CD4-positive, alpha-beta memory T cell (primary cell): ENCODE data around the gene SPZ1. TPM values are rescaled to one million over a fixed set of nuclear protein-coding genes. Genes with fewer than 3 reads are reported as not detected.
"Not testable (repeated sequence)": the region's sequence is repeated elsewhere in the genome, so short reads cannot be mapped to it uniquely, and the experiment has no call there.

ENCODE experiments used
- CTCF ChIA-PET: fragments of 350-600 bp; sonication (Branson Sonifier 250); formaldehyde crosslinking; loops from one replicate; lab custom pipeline; 2021; ENCODE audit warnings: inconsistent platforms; ENCODE audit not compliant: partially characterized antibody; lab: Charles Lee
- POLR2A ChIA-PET: fragments of 350-600 bp; sonication (Branson Sonifier 250); formaldehyde crosslinking; loops from one replicate; lab custom pipeline; 2021; ENCODE audit not compliant: partially characterized antibody; lab: Charles Lee
- DNase-seq, 5 donors: peaks; one replicate each; pipeline versions ENCODE4 v3.0.0 to v3.0.0-alpha.2; 2020 to 2022; ENCODE audit warnings: mixed read lengths in 1 of 5
- H3K27ac ChIP-seq: one replicate; pipeline ENCODE4 v1.7.0; 2013; ENCODE audit warnings: low read depth, low read length
- H3K27me3 ChIP-seq: 2 replicates; pipeline ENCODE4 v1.7.0; 2013; ENCODE audit warnings: mild to moderate bottlenecking, low read length, moderate library complexity; ENCODE audit not compliant: insufficient read depth
- H3K36me3 ChIP-seq: 2 replicates; pipeline ENCODE4 v1.7.0; 2013; ENCODE audit warnings: mild to moderate bottlenecking, low read length, moderate library complexity; ENCODE audit not compliant: insufficient read depth
- H3K4me1 ChIP-seq: 2 replicates; pipeline ENCODE4 v1.7.0; 2013; ENCODE audit warnings: mild to moderate bottlenecking, low read length, moderate library complexity; ENCODE audit not compliant: insufficient read depth
- H3K4me3 ChIP-seq, 2 donors: one replicate each; pipeline ENCODE4 v1.7.0; 2013; ENCODE audit warnings: low read length in 2 of 2, mild to moderate bottlenecking in 1 of 2
- H3K9me3 ChIP-seq, 2 donors: one replicate each; pipeline ENCODE4 v1.7.0; 2013; ENCODE audit warnings: low read length in 2 of 2, control low read depth in 1 of 2; ENCODE audit not compliant: control insufficient read depth in 1 of 2
- H3K27ac Mint-ChIP-seq, 7 donors: one replicate each; pipeline ENCODE4 v1.8.0; 2020 to 2021; ENCODE audit warnings: mixed read lengths in 7 of 7, mild to moderate bottlenecking in 6 of 7, inconsistent platforms in 3 of 7, moderate library complexity in 3 of 7
- H3K27me3 Mint-ChIP-seq, 2 donors: one replicate each; pipeline ENCODE4 v1.8.0; 2020 to 2021; ENCODE audit warnings: mixed read lengths in 2 of 2
- H3K36me3 Mint-ChIP-seq, 2 donors: one replicate each; pipeline ENCODE4 v1.8.0; 2020 to 2021; ENCODE audit warnings: mixed read lengths in 2 of 2, inconsistent platforms in 1 of 2, mild to moderate bottlenecking in 1 of 2
- H3K4me1 Mint-ChIP-seq, 4 donors: one replicate each; pipeline ENCODE4 v1.8.0; 2020 to 2021; ENCODE audit warnings: mixed read lengths in 4 of 4, mild to moderate bottlenecking in 1 of 4
- H3K4me3 Mint-ChIP-seq, 8 donors: one replicate each; pipeline ENCODE4 v1.8.0; 2020 to 2021; ENCODE audit warnings: mixed read lengths in 8 of 8, mild to moderate bottlenecking in 7 of 8, moderate library complexity in 6 of 8, inconsistent platforms in 3 of 8
- H3K9me3 Mint-ChIP-seq, 8 donors: one replicate each; pipeline ENCODE4 v1.8.0; 2020 to 2021; ENCODE audit warnings: mixed read lengths in 8 of 8, mild to moderate bottlenecking in 5 of 8, inconsistent platforms in 3 of 8, moderate library complexity in 1 of 8
- intact Hi-C: fragments of 100-400 bp; cut with micrococcal nuclease; formaldehyde crosslinking; loops from one replicate; pipeline ENCODE4 v1.15.1; 2023
- polyA plus RNA-seq, 2 donors: library from polyadenylated mRNA; unstranded; fragments of 300-500 nt; fragmentation: Illumina TruSeq; gene quantifications; one replicate each; pipeline ENCODE4 v1.2.3, GENCODE V29; 2021
- total RNA-seq, 2 experiments: library from RNA; stranded (reverse); gene quantifications; one replicate each; pipeline ENCODE4 v1.2.3, GENCODE V29; 2021

Gene SPZ1
- total and polyA plus RNA-seq, 4 experiments from 2014 or later, result not detected

DNA sequence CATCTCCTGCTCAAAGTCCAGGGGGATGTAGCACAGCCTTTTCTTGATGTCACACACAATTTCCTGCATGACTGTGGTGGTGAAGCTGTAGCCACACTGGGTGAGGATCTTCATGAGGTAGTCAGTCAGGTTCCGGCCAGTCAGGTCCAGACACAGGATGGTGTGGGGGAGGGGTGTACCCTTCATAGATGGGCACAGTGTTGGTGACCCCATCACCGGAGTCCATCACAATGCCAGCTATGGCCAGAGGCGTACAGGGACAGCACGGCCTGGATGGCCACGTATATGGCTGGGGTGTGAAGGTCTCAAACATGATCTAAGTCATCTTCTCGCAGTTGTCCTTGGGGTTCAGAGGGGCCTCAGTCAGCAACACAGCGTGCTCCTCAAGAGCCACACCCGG, 19.7 kb upstream of the SPZ1 start:
- intact Hi-C loops, result no loop called here
- POLR2A ChIA-PET, result no interaction called here
- no peaks in the 10 kb centered on the region for H3K9me3 Mint-ChIP-seq

DNA sequence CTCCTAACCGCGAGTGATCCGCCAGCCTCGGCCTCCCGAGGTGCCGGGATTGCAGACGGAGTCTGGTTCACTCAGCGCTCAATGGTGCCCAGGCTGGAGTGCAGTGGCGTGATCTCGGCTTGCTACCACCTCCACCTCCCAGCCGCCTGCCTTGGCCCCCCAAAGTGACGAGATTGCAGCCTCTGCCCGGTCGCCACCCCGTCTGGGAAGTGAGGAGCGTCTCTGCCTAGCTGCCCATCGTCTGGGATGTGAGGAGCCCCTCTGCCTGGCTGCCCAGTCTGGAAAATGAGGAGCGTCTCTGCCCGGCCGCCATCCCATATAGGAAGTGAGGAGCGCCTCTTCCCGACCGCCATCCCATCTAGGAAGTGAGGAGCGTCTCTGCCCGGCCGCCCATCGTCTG, 19.0 kb upstream of the SPZ1 start:
- H3K27me3 ChIP-seq, H3K27ac Mint-ChIP-seq, H3K36me3 Mint-ChIP-seq, intact Hi-C loops, H3K4me3 ChIP-seq, CTCF ChIA-PET, DNase-seq, H3K27ac ChIP-seq, H3K4me1 ChIP-seq, H3K9me3 ChIP-seq, POLR2A ChIA-PET, H3K27me3 Mint-ChIP-seq, H3K4me3 Mint-ChIP-seq, H3K9me3 Mint-ChIP-seq, H3K36me3 ChIP-seq, H3K4me1 Mint-ChIP-seq: not testable (repeated sequence)

More for the DNA sequence above, 19.7 kb upstream of the SPZ1 start:
- H3K4me1 Mint-ChIP-seq, result no peaks in the 10 kb centered on the region
- DNase-seq, result no peak
- CTCF ChIA-PET, result no interaction called here
- H3K27ac ChIP-seq, result no peak overlapping the region
- H3K4me3 ChIP-seq, result no peak overlapping the region
- no peak overlapping the region for H3K27ac Mint-ChIP-seq
- no peaks in the 10 kb centered on the region for H3K36me3 Mint-ChIP-seq
- H3K27me3 Mint-ChIP-seq, result peaks cover 0 to 1% of the 10 kb centered on the region in 2 donors
- no peaks in the 10 kb centered on the region for H3K27me3 ChIP-seq
- no peaks in the 10 kb centered on the region for H3K9me3 ChIP-seq
- H3K4me3 Mint-ChIP-seq, result no peak overlapping the region
- no peaks in the 10 kb centered on the region for H3K36me3 ChIP-seq
- no peaks in the 10 kb centered on the region for H3K4me1 ChIP-seq

DNA sequence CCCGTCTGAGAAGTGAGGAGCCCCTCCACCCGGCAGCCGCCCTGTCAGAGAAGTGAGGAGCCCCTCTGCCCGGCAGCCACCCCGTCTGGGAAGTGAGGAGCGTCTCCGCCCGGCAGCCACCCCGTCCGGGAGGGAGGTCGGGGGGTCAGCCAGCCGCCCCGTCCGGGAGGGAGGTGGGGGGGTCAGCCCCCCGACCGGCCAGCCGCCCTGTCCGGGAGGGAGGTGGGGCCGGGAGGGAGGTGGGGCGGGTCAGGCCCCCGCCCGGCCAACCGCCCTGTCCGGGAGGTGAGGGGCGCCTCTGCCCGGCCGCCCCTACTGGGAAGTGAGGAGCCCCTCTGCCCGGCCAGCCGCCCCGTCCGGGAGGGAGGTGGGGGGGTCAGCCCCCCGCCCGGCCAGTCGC, 18.5 kb upstream of the SPZ1 start:
- H3K9me3 ChIP-seq, H3K4me1 Mint-ChIP-seq, H3K27me3 Mint-ChIP-seq, H3K4me1 ChIP-seq, POLR2A ChIA-PET, H3K27me3 ChIP-seq, H3K27ac Mint-ChIP-seq, H3K9me3 Mint-ChIP-seq, H3K36me3 Mint-ChIP-seq, H3K4me3 Mint-ChIP-seq, H3K36me3 ChIP-seq, intact Hi-C loops, DNase-seq, H3K4me3 ChIP-seq, CTCF ChIA-PET, H3K27ac ChIP-seq: not testable (repeated sequence)

DNA sequence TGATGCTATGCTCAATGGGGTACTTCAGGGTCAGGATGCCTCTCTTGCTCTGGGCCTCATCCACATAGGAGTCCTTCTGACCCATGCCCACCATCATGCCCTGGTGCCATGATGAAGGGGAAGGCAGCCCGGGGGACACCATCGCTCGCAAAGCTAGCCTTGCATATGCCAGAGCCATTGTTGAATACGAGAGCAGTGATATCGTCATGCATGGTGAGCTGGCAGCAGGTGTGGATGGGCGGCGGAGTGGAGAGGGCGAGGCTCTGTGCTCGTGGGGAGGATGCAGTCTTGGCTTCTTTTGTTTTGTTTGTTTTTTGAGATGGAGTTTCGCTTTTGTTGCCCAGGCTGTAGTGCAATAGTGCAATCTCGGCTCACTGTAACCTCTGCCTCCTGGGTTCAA, 17.2 kb upstream of the SPZ1 start:
- peaks cover 0 to 1% (median 0%) of the 10 kb centered on the region in 4 donors for H3K4me1 Mint-ChIP-seq
- no peaks in the 10 kb centered on the region for H3K36me3 ChIP-seq
- intact Hi-C loops, result no loop called here
- no peaks in the 10 kb centered on the region for H3K27me3 ChIP-seq
- H3K9me3 Mint-ChIP-seq, result no peaks in the 10 kb centered on the region
- H3K9me3 ChIP-seq, result no peaks in the 10 kb centered on the region
- H3K27me3 Mint-ChIP-seq, result peaks cover 0 to 1% of the 10 kb centered on the region in 2 donors
- no peak overlapping the region for H3K27ac ChIP-seq
- no peak overlapping the region for H3K4me3 ChIP-seq
- no peaks in the 10 kb centered on the region for H3K36me3 Mint-ChIP-seq
- DNase-seq, result no peak
- no peak overlapping the region for H3K4me3 Mint-ChIP-seq
- POLR2A ChIA-PET, result interaction anchor here (1.1 kb wide), 1 partner anchor 110 kb away, joined by 3 read pairs; no protein-coding TSS in a partner anchor
- H3K27ac Mint-ChIP-seq, result no peak overlapping the region
- CTCF ChIA-PET, result interaction anchor here (0.7 kb wide), 1 partner anchor 1847 kb away, joined by 4 read pairs; no protein-coding TSS in a partner anchor
- H3K4me1 ChIP-seq, result no peaks in the 10 kb centered on the region

DNA sequence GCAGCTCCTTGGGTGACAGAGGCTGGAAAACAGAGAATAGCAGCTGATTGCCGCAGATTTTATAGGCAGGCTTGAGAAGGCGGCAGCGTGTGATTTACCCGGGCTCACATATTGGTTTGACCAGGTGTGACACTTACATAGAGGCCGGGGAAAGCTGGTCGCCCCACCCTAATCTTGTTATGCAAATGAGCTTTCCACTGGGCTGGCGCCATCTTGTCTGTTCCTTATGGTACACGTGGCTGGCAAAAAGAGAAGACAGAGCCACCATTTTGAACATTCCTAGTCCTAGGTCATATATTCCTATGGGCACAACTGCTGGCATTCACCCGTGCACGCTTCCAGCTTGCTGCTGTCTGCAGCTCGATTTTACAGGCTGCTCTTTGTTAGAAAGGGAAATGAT, 11.3 kb upstream of the SPZ1 start:
- Mint-ChIP-seq H3K27ac (no peak overlapping the region), H3K27me3 (no peaks in the 10 kb centered on the region), H3K4me3 (no peak overlapping the region), H3K4me1 (peaks cover 0 to 1% (median 0%) of the 10 kb centered on the region in 4 donors), H3K36me3 (no peaks in the 10 kb centered on the region), H3K9me3 (no peaks in the 10 kb centered on the region)
- Histone ChIP-seq H3K27me3 (no peaks in the 10 kb centered on the region), H3K4me3 (no peak overlapping the region), H3K27ac (no peak overlapping the region), H3K36me3 (no peaks in the 10 kb centered on the region), H3K9me3 (no peaks in the 10 kb centered on the region), H3K4me1 (no peaks in the 10 kb centered on the region)
- intact Hi-C loops, result loop anchor here (5.0 kb wide), 1 partner anchor 316 kb away; the partner anchor contains the start of gene MTX3
- DNase-seq, result no peak
- ChIA-PET POLR2A (interaction anchor here (1.6 to 2.8 kb wide), 2 partner anchors 52 to 217 kb away, joined by 5 to 18 read pairs; no protein-coding TSS in a partner anchor), CTCF (interaction anchor here (0.7 to 8.6 kb wide), 21 partner anchors 9 to 881 kb away, joined by 3 to 286 read pairs (median 6); partner anchors contain the start of gene SERINC5)

DNA sequence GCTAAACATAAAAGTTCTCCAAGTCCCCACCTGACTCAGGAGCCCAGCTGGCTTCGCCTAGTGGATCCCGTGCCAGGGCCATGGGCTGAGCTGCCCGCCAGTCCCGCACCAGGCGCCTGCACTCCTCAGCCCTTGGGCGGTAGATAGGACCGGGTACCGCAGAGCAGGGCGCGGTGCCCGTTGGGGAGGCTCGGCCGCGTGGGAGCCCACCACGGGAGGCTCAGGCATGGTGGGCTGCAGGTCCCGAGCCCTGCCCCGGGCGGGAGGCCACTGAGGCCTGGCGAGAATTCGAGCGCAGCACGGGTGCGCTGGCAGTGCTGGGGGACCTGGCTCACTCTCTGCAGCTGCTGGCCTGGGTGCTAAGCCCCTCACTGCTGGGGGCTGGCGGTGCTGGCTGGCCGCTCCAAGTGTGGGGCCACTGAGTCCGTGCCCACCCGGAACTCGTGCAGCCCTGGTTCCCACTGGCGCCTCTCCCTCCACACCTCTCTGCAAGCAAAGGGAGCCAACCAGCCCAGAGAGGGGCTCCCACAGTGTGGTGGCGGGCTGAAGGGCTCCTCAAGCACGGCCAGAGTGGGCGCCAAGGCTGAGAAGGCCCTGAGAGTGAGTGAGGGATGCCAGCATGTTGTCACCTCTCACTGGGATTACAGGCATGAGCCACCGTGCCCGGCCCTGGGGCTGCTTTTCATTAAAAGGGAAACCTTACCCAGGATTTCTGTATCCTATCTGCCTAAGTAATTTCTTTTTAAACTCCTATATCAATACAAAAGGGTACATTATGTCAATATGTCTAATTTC, 9.7 kb upstream of the SPZ1 start:
- Histone ChIP-seq H3K4me1 (no peaks in the 10 kb centered on the region), H3K9me3 (no peaks in the 10 kb centered on the region), H3K4me3 (no peak overlapping the region), H3K27me3 (no peaks in the 10 kb centered on the region), H3K36me3 (no peaks in the 10 kb centered on the region), H3K27ac (no peak overlapping the region)
- H3K9me3 Mint-ChIP-seq, result peaks cover 0 to 1% (median 0%) of the 10 kb centered on the region in 8 donors
- intact Hi-C loops, result loop anchor here (5.0 kb wide), 1 partner anchor 318 kb away; the partner anchor contains the start of gene MTX3
- H3K27me3 Mint-ChIP-seq, result peaks cover 0 to 2% of the 10 kb centered on the region in 2 donors
- H3K27ac Mint-ChIP-seq, result no peak overlapping the region
- H3K4me1 Mint-ChIP-seq, result peaks cover 0 to 1% (median 0%) of the 10 kb centered on the region in 4 donors
- POLR2A ChIA-PET, result no interaction called here
- no peak overlapping the region for H3K4me3 Mint-ChIP-seq
- DNase-seq, result no peak
- no peaks in the 10 kb centered on the region for H3K36me3 Mint-ChIP-seq
- CTCF ChIA-PET, result interaction anchor here (1.1 to 8.6 kb wide), 6 partner anchors 32 to 231 kb away, joined by 3 to 286 read pairs (median 8); no protein-coding TSS in a partner anchor

DNA sequence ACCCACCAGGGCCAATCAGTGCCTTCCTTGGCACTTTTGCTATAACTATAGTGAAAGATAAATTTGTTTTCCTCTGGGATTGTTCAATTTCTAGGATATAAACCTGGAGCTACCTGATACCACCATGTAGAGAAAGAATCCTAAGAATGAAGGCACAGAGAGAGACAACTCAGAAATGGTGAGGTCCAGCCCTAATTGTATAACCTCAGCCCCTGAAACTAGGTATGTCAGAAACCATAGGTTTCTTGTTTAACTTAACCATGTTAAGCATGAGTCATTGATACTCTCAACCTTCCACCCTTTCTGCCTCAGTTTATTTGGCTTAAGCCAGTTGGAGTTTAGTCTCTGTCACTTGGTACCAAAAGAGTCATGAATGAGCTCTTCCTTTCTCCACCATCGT, 4.6 kb upstream of the SPZ1 start:
- Mint-ChIP-seq H3K9me3 (peaks cover 0 to 3% (median 0%) of the 10 kb centered on the region in 8 donors), H3K4me1 (no peaks in the 10 kb centered on the region), H3K27ac (no peak overlapping the region), H3K36me3 (no peaks in the 10 kb centered on the region), H3K4me3 (peak overlapping the region in 1 of 8 donors; percentile 6), H3K27me3 (peaks cover 6 to 11% of the 10 kb centered on the region in 2 donors)
- H3K36me3 ChIP-seq, result no peaks in the 10 kb centered on the region
- H3K9me3 ChIP-seq, result no peaks in the 10 kb centered on the region
- H3K27ac ChIP-seq, result no peak overlapping the region
- no peaks in the 10 kb centered on the region for H3K27me3 ChIP-seq
- no peak overlapping the region for H3K4me3 ChIP-seq
- intact Hi-C loops, result no loop called here
- CTCF ChIA-PET, result interaction anchor here (0.6 to 1.6 kb wide), 2 partner anchors 224 to 232 kb away, joined by 3 to 5 read pairs; no protein-coding TSS in a partner anchor
- no peaks in the 10 kb centered on the region for H3K4me1 ChIP-seq
- DNase-seq, result no peak
- POLR2A ChIA-PET, result no interaction called here
